GM12878 (cell line): ENCODE results near the gene LGI4. TPM values are rescaled to one million over a fixed set of nuclear protein-coding genes. Genes with fewer than 3 reads are reported as not detected.

Source experiments
- ATAC-seq: fragments of 200-7000 bp; cut with Tn5 transposase; 3 replicates; pipeline ENCODE4 v1.9.1; 2020; ENCODE audit warnings: mild to moderate bottlenecking, moderate library complexity
- BruUV-seq: library from RNA; stranded (reverse); fragments of 400-500 nt; replicated peaks from 2 replicates; lab custom pipeline; 2021; lab: Mats Ljungman, UMichigan
- CTCF ChIA-PET: fragments of 300-600 bp; sonication (Branson Sonifier 250); formaldehyde crosslinking; extraction: SDS; loops from one replicate; lab custom pipeline; 2021; ENCODE audit warnings: inconsistent platforms; lab: Yijun Ruan, JAX
- POLR2A ChIA-PET: fragments of 350-600 bp; formaldehyde crosslinking; extraction: SDS; loops from one replicate; lab custom pipeline; 2021; ENCODE audit warnings: inconsistent platforms; lab: Charles Lee
- RAD21 ChIA-PET: fragments of 300-600 bp; sonication (Branson Sonifier 250); formaldehyde crosslinking; loops from one replicate; lab custom pipeline; 2023; ENCODE audit warnings: antibody characterized with exemption; ENCODE audit not compliant: unreplicated experiment; lab: Charles Lee
- SMC1A ChIA-PET: fragments of 300-600 bp; sonication (Branson Sonifier 250); formaldehyde crosslinking; loops from one replicate; lab custom pipeline; 2023; ENCODE audit not compliant: unreplicated experiment, uncharacterized antibody; lab: Charles Lee
- DNase-seq: peaks from one replicate; pipeline ENCODE4 v3.0.0-alpha.2; 2011; ENCODE audit warnings: low read depth, low spot score
- FAIRE-seq: peaks from 3 replicates; lab custom pipeline; 2011; peaks lifted over from hg19 to GRCh38; lab: Jason Lieb, UNC
- H2AFZ ChIP-seq: 2 replicates; pipeline ENCODE4 v1.6.0; 2011; ENCODE audit warnings: low read depth, low read length, control low read depth; ENCODE audit not compliant: control insufficient read depth
- H3K27ac ChIP-seq: 2 replicates; pipeline ENCODE4 v1.5.1; 2011; ENCODE audit warnings: control low read depth; ENCODE audit not compliant: control insufficient read depth, insufficient read depth
- H3K27me3 ChIP-seq, 2 experiments: replicated peaks in 1 of 2; 2 replicates each; pipeline versions ENCODE4 v1.6.0 to v1.6.1; 2011; ENCODE audit warnings: low read length in 1 of 2; ENCODE audit not compliant: control insufficient read depth in 2 of 2, insufficient read depth in 2 of 2
- H3K36me3 ChIP-seq, 2 experiments: 2 replicates each; pipeline ENCODE4 v1.5.1; 2011; ENCODE audit warnings: low read length in 1 of 2; ENCODE audit not compliant: control insufficient read depth in 2 of 2, insufficient read depth in 2 of 2
- H3K4me1 ChIP-seq: 2 replicates; pipeline ENCODE4 v1.6.1; 2011; ENCODE audit warnings: mild to moderate bottlenecking, low read length, moderate library complexity, mixed read lengths; ENCODE audit not compliant: control insufficient read depth, insufficient read depth
- H3K4me2 ChIP-seq: 2 replicates; pipeline ENCODE4 v1.6.0; 2011; ENCODE audit warnings: control low read depth; ENCODE audit not compliant: control insufficient read depth, insufficient read depth
- H3K4me3 ChIP-seq: fragments of 200-600 bp; sonication (generic); 2 replicates; pipeline ENCODE4 v1.5.1; 2016
- H3K79me2 ChIP-seq: 2 replicates; pipeline ENCODE4 v1.6.0; 2011; ENCODE audit warnings: low read length; ENCODE audit not compliant: control insufficient read depth, insufficient read depth
- H3K9ac ChIP-seq: 2 replicates; pipeline ENCODE4 v1.8.0; 2011; ENCODE audit warnings: low read length, control low read depth, mixed read lengths; ENCODE audit not compliant: control insufficient read depth, insufficient read depth
- H3K9me3 ChIP-seq: replicated peaks from 3 replicates; pipeline ENCODE4 v1.5.1; 2011; ENCODE audit warnings: mild to moderate bottlenecking, low read length; ENCODE audit not compliant: control insufficient read depth, insufficient read depth
- H4K20me1 ChIP-seq: 2 replicates; pipeline ENCODE4 v1.6.0; 2011; ENCODE audit not compliant: control insufficient read depth, insufficient read depth
- BRCA1 ChIP-seq: IDR thresholded peaks from 2 replicates; pipeline ENCODE4 v1.6.1; 2011; ENCODE audit warnings: low read depth, low read length, improper control_type of control experiment
- CREM ChIP-seq: IDR thresholded peaks from 2 replicates; pipeline ENCODE4 v1.6.1; 2014; ENCODE audit warnings: antibody characterized with exemption, low read depth
- E2F8 ChIP-seq: fragments of 450-650 bp; IDR thresholded peaks from 2 replicates; pipeline ENCODE4 v1.6.1; 2018; ENCODE audit warnings: mild to moderate bottlenecking, low read depth, moderate library complexity; ENCODE audit not compliant: partially characterized antibody
- MTA3 ChIP-seq: IDR thresholded peaks from 2 replicates; pipeline ENCODE4 v1.6.1; 2012; ENCODE audit warnings: low read length, inconsistent platforms, borderline replicate concordance
- NFYA ChIP-seq: IDR thresholded peaks from 2 replicates; pipeline ENCODE4 v1.6.1; 2011; ENCODE audit warnings: low read depth, mild to moderate bottlenecking, low read length, improper control_type of control experiment, borderline replicate concordance
- NR2F1 ChIP-seq: fragments of 450-650 bp; conservative IDR thresholded peaks from 2 replicates; pipeline ENCODE4 v1.6.1; 2017; ENCODE audit warnings: mild to moderate bottlenecking
- PKNOX1 ChIP-seq: fragments of 450-650 bp; IDR thresholded peaks from 2 replicates; pipeline ENCODE4 v1.6.1; 2016; ENCODE audit warnings: mild to moderate bottlenecking
- PML ChIP-seq: IDR thresholded peaks from 2 replicates; pipeline ENCODE4 v1.6.1; 2012; ENCODE audit warnings: low read length, inconsistent platforms
- SUZ12 ChIP-seq: fragments of 200-600 bp; sonication (generic); IDR thresholded peaks from one replicate; pipeline ENCODE4 v1.6.1; 2018; ENCODE audit warnings: antibody characterized with exemption, mild to moderate bottlenecking; ENCODE audit not compliant: unreplicated experiment
- TARDBP ChIP-seq: IDR thresholded peaks from 2 replicates; pipeline ENCODE4 v1.6.1; 2016; ENCODE audit warnings: borderline replicate concordance
- USF1 ChIP-seq: IDR thresholded peaks from 2 replicates; pipeline ENCODE4 v1.6.1; 2011; ENCODE audit warnings: borderline replicate concordance, low read depth, mild to moderate bottlenecking, moderate library complexity, mixed read lengths, low read length; ENCODE audit not compliant: insufficient read depth; ENCODE audit errors: extremely low read length
- ZSCAN29 ChIP-seq: fragments of 450-650 bp; IDR thresholded peaks from 2 replicates; pipeline ENCODE4 v1.6.1; 2017; ENCODE audit warnings: mild to moderate bottlenecking, moderate library complexity
- WGBS: methylation state at CpG from one replicate; pipeline ENCODE4 v1.1.6; 2016; ENCODE audit warnings: low lambda C conversion rate; ENCODE audit not compliant: insufficient replicate concordance, insufficient coverage; ENCODE audit errors: missing lambda C conversion rate; 5-methylcytosine and 5-hydroxymethylcytosine counted together
- in situ Hi-C: fragments of 300-500 bp; cut with MboI; formaldehyde crosslinking; loops from 9 replicates; pipeline ENCODE4 v1.14.3; 2018; ENCODE audit warnings: mixed read lengths
- intact Hi-C: fragments of 100-400 bp; cut with micrococcal nuclease; formaldehyde crosslinking; loops from one replicate; pipeline ENCODE4 v1.14.2; 2022; ENCODE audit not compliant: unreplicated experiment
- polyA plus RNA-seq, 11 experiments: library from polyadenylated mRNA; depleted of rRNA in 4 of 11; unstranded in 6 of 11; stranded (reverse) in 5 of 11; fragments of >200 nt; fragmentation: Nextera tagmentation in 4 of 11; fragmentation: Illumina TruSeq in 1 of 11; extraction: Ambion mirVana in 4 of 11; extraction: Trizol in 1 of 11; gene quantifications; 1 replicate in 1 of 11; 2 replicates in 10 of 11; pipeline versions ENCODE4 v1.2.1 to v1.2.3, GENCODE V29; 2011 to 2016; ENCODE audit warnings: inconsistent platforms in 2 of 11, missing spikeins in 2 of 11, low read depth in 1 of 11
- total RNA-seq, 4 experiments: library from RNA; depleted of rRNA in 3 of 4; stranded (reverse); fragments of >200 nt in 3 of 4; fragmentation: Illumina TruSeq in 1 of 4; extraction: Trizol in 1 of 4; gene quantifications; 2 replicates each; pipeline versions ENCODE4 v1.2.1 to v1.2.3, GENCODE V29; 2013 to 2021

Gene LGI4
- total and polyA plus RNA-seq, 10 of the 15 experiments (the other 5 are each of a cell fraction or from before 2014, with no cell fraction given), result 0.11 TPM; not detected in 9

- no peak overlapping the region for H3K4me2 ChIP-seq
- SMC1A ChIA-PET, result interaction anchor here (3.6 kb wide), 1 partner anchor 22 kb away, joined by 10 read pairs; no protein-coding TSS in a partner anchor
- H3K27me3 ChIP-seq, result no peaks in the 10 kb centered on the region
- TF ChIP-seq NFYA (no peak), PKNOX1 (no peak), PML (no peak), NR2F1 (no peak), TARDBP (no peak), BRCA1 (no peak), CREM (no peak), SUZ12 (no peak), USF1 (no peak), ZSCAN29 (no peak), MTA3 (no peak), E2F8 (no peak)
- H3K9ac ChIP-seq, result no peak overlapping the region
- POLR2A ChIA-PET, result no interaction called here
- H3K4me1 ChIP-seq, result peaks cover 9% of the 10 kb centered on the region
- ATAC-seq, result no peak
- in situ Hi-C loops, result no loop called here
- 37% methylated on average over 13 of the region's 14 CpGs for WGBS
- no TSS peak for BruUV-seq
- intact Hi-C loops, result no loop called here
- no peak for FAIRE-seq
- CTCF ChIA-PET, result interaction anchor here (6.4 kb wide), 2 partner anchors 17 to 23 kb away, joined by 34 to 75 read pairs; partner anchors contain the start of genes FXYD7 and LGI4
- no peaks in the 10 kb centered on the region for H3K9me3 ChIP-seq
- H2AFZ ChIP-seq, result no peak overlapping the region
- no peaks in the 10 kb centered on the region for H3K36me3 ChIP-seq
- no peak for DNase-seq
- H3K79me2 ChIP-seq, result no peaks in the 10 kb centered on the region
- H4K20me1 ChIP-seq, result no peaks in the 10 kb centered on the region
- H3K27ac ChIP-seq, result no peak overlapping the region
- no peak overlapping the region for H3K4me3 ChIP-seq
- RAD21 ChIA-PET, result interaction anchor here (0.5 to 1.6 kb wide), 2 partner anchors 11 to 17 kb away, joined by 3 to 6 read pairs; no protein-coding TSS in a partner anchor
Measured at GRCh38 chr19:35119091-35119490, 15.8 kb downstream of the LGI4 start.
